Parathyroid adenoma (tissue), 2 donors: Measurements from ENCODE around the gene TMBIM4.

Experiments
- H2AFZ ChIP-seq: fragments of 300-600 bp; sonication (generic); one replicate; pipeline ENCODE4 v1.7.0; 2017; ENCODE audit warnings: antibody characterized with exemption, mild to moderate bottlenecking
- H3K27ac ChIP-seq: fragments of 300-600 bp; sonication (generic); one replicate; pipeline ENCODE4 v1.7.0; 2017
- H3K27me3 ChIP-seq: fragments of 300-600 bp; sonication (generic); one replicate; pipeline ENCODE4 v1.7.0; 2017; ENCODE audit warnings: low read length; ENCODE audit not compliant: control insufficient read depth, insufficient read depth
- H3K36me3 ChIP-seq: fragments of 300-600 bp; sonication (generic); one replicate; pipeline ENCODE4 v1.7.0; 2017; ENCODE audit warnings: low read length; ENCODE audit not compliant: control insufficient read depth, insufficient read depth
- H3K4me1 ChIP-seq: fragments of 300-600 bp; sonication (generic); one replicate; pipeline ENCODE4 v1.7.0; 2017; ENCODE audit warnings: control low read depth
- H3K4me2 ChIP-seq: fragments of 300-600 bp; sonication (generic); one replicate; pipeline ENCODE4 v1.7.0; 2017; ENCODE audit warnings: low read length
- H3K4me3 ChIP-seq: fragments of 300-600 bp; sonication (generic); one replicate; pipeline ENCODE4 v1.7.0; 2017; ENCODE audit warnings: low read depth, low read length
- H3K79me2 ChIP-seq: fragments of 300-600 bp; sonication (generic); one replicate; pipeline ENCODE4 v1.7.0; 2017; ENCODE audit warnings: control low read depth
- H3K9ac ChIP-seq: fragments of 300-600 bp; sonication (generic); one replicate; pipeline ENCODE4 v1.7.0; 2017; ENCODE audit warnings: mild to moderate bottlenecking
- H3K9me3 ChIP-seq: fragments of 300-600 bp; sonication (generic); one replicate; pipeline ENCODE4 v1.7.0; 2017; ENCODE audit warnings: low read length; ENCODE audit not compliant: control insufficient read depth
- CTCF ChIP-seq: fragments of 300-600 bp; sonication (generic); IDR thresholded peaks from one replicate; pipeline ENCODE4 v1.7.0; 2017; ENCODE audit warnings: antibody characterized with exemption, mild to moderate bottlenecking
- donor health status: primary hyperparathyroidism.

The TMBIM4 gene

DNA sequence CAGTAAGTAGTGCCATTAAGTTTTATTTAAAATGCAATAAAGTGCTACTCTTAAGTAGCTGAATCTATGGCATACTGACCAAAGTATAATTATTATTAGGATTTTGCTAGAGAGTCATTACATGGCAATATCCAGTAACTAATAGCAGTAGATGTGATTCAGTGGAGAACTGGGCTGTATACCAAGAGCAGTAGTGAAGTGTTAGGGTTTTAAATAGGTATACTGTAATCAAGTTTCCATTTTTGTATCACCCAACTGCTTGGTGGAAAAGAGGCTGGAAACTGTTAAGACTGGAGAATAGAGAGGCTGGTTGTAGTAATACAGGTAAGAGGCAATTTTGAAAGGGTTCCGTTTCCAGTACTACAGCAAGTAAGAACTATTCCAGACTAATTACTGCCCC is 25.9 kb downstream of the TMBIM4 start:
- no peak overlapping the region for H2AFZ ChIP-seq
- no peaks in the 10 kb centered on the region for H3K9me3 ChIP-seq
- H3K36me3 ChIP-seq, result no peaks in the 10 kb centered on the region
- TF ChIP-seq CTCF, result no peak
- H3K9ac ChIP-seq, result no peak overlapping the region
- no peaks in the 10 kb centered on the region for H3K79me2 ChIP-seq
- no peaks in the 10 kb centered on the region for H3K4me1 ChIP-seq
- H3K27ac ChIP-seq, result no peak overlapping the region
- H3K4me3 ChIP-seq, result no peak overlapping the region
- H3K27me3 ChIP-seq, result no peaks in the 10 kb centered on the region
- no peak overlapping the region for H3K4me2 ChIP-seq

DNA sequence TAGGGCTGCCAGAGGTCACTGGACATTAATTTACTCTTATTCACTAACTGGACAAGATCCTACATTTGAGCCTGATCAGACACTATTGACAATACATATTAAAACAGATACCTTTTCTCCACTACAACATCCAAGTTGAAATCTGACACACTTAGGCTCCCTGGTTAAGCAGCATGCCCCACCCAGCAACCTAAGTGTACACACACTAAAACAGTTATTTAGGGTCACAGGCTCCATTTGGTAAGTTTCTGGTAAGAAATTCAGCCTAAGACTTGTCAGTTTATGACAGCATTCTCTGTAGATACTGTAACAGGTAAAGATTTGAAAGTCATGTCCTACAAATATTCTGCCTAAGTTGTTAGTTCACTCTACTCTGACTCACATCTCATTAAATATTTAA is 27.0 kb downstream of the TMBIM4 start:
- H3K4me1 ChIP-seq, result no peaks in the 10 kb centered on the region
- no peak for TF ChIP-seq CTCF
- no peaks in the 10 kb centered on the region for H3K36me3 ChIP-seq
- H3K27ac ChIP-seq, result no peak overlapping the region
- no peaks in the 10 kb centered on the region for H3K9me3 ChIP-seq
- no peak overlapping the region for H3K9ac ChIP-seq
- no peak overlapping the region for H3K4me3 ChIP-seq
- no peak overlapping the region for H2AFZ ChIP-seq
- no peak overlapping the region for H3K4me2 ChIP-seq
- no peaks in the 10 kb centered on the region for H3K27me3 ChIP-seq
- H3K79me2 ChIP-seq, result no peaks in the 10 kb centered on the region

GRCh38 chr12:66141299-66141698 is 28.5 kb downstream of the TMBIM4 start:
- no peak overlapping the region for H3K4me2 ChIP-seq
- no peak overlapping the region for H3K4me3 ChIP-seq
- H3K9me3 ChIP-seq, result no peaks in the 10 kb centered on the region
- no peak overlapping the region for H3K27ac ChIP-seq
- H3K9ac ChIP-seq, result no peak overlapping the region
- H2AFZ ChIP-seq, result no peak overlapping the region
- no peaks in the 10 kb centered on the region for H3K27me3 ChIP-seq
- no peak for TF ChIP-seq CTCF
- no peaks in the 10 kb centered on the region for H3K79me2 ChIP-seq
- H3K36me3 ChIP-seq, result no peaks in the 10 kb centered on the region
- H3K4me1 ChIP-seq, result no peaks in the 10 kb centered on the region

DNA sequence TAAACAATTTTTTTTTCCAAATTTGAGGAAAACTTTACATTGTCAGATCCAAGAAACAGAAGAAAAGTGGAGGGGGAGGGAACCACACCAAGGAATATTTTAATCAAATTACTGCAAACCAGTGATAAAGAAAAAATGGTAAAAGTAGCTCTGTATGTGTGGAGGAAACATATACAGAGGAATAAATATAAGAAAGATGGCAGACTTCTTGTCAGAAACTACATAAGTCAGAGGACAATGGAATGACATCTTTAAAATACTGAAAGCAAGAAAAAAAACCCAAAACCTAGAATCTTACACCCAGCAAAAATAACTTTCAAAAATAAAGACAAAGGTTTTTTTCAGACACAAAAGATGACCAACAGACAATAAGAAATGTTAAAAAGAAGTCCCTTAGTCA is 29.1 kb downstream of the TMBIM4 start:
- Histone ChIP-seq H3K4me3 (no peak overlapping the region), H3K9me3 (no peaks in the 10 kb centered on the region), H3K9ac (no peak overlapping the region), H3K4me2 (no peak overlapping the region), H3K36me3 (no peaks in the 10 kb centered on the region), H3K27ac (no peak overlapping the region), H2AFZ (no peak overlapping the region), H3K27me3 (no peaks in the 10 kb centered on the region), H3K79me2 (no peaks in the 10 kb centered on the region), H3K4me1 (no peaks in the 10 kb centered on the region)
- no peak for TF ChIP-seq CTCF

- Histone ChIP-seq H2AFZ (no peak overlapping the region), H3K27ac (no peak overlapping the region), H3K4me1 (no peaks in the 10 kb centered on the region), H3K4me2 (no peak overlapping the region), H3K27me3 (no peaks in the 10 kb centered on the region), H3K36me3 (no peaks in the 10 kb centered on the region), H3K79me2 (no peaks in the 10 kb centered on the region), H3K9ac (no peak overlapping the region), H3K4me3 (no peak overlapping the region), H3K9me3 (no peaks in the 10 kb centered on the region)
- TF ChIP-seq CTCF, result no peak
Measured at GRCh38 chr12:66139328-66139727, 30.5 kb downstream of the TMBIM4 start.
